Stimulated activated CD4-positive, alpha-beta T cell treated with anti-CD3 and anti-CD28 coated beads, TNF-alpha, amount 100 ng/mL, for 4 hours (primary cell): ENCODE measurements around the gene CCDC102A.
"Not testable (repeated sequence)": the region's sequence is repeated elsewhere in the genome, so short reads cannot be mapped to it uniquely, and the experiment has no call there.

Experiments
- DNase-seq, 3 experiments: peaks; one replicate each; pipeline ENCODE4 v3.0.0-alpha.2; 2020; ENCODE audit warnings: low read depth in 3 of 3

CCDC102A gene

DNA sequence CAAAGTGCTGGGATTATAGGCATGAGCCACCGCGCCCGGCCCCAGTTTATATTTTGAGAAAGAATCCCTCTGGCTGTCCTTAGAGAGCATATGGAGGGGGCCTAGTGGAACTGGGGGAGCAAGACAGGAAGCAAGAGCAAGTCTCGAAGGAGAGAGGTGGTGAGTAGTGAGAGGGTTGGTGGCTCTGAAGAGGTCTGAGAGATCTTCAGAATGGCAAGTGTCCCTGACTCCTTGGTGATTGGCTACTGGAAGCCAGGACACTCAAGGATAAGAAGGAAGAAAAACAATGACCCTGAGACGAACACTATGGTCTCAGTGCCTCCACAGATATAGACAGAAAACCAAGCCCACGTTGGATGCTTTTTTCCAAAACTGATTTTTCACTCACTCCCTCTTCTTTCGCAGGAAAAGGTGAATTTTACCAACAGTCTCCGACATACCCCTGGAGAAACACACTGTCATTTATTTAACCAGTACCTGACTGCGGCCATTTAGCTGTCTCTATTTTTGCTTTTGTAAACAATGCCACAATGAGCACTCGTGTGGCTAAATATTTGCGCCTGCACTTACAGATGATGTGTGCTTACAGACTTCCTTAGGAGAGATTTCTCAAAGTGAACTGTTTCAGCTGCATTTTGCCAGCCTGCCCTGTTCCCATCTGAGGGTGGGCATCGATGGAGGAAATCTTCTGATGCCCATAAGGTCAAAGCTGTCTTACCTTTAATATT lies 34.2 kb downstream of the CCDC102A start:
- DNase-seq, result no peak

DNA sequence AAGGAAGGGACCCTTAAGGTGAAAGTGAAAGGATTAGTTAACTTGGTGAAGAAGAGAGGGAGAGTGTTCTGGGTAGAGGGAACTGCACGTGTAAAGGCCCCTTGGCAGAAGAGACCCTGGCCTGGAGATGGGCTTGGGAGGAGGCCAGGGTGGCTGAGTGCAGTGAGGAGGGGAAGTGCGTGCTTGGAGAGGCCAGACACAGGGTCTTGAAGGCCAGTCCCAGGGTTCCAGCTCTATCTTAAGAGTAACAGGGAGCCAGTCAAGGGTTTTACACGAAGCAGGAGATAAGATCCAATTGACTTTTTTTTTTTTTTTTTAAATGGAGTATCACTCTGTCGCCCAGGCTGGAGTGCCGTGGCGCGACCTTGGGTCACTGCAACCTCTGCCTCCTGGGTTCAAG lies 34.9 kb downstream of the CCDC102A start:
- no peak for DNase-seq

DNA sequence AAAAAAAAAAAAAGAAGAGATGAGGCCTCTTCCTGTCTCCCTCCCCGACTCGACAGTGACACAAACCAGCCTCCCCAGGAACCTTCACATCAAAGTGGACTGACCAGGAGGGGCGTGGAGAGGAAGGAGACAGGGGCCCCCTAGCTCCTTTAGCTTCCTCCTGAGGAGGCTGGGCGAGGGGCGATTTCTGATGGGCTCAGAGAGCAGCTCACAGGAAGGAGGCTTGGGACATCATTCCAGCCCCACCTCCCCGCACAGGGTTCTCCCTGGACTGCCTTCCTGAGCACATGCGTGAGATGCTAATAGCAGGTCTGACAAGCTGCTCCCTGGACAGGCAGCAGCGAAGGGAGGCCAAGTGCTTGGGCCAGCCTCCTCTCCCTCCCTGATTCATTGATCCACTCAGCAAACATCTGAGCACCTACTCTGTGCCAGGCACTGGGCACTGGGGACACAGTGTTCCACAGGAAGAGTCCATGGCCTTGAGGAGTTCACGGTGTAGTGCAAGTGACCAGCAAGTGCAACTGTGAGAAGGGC lies 35.7 kb downstream of the CCDC102A start:
- no peak for DNase-seq

DNA sequence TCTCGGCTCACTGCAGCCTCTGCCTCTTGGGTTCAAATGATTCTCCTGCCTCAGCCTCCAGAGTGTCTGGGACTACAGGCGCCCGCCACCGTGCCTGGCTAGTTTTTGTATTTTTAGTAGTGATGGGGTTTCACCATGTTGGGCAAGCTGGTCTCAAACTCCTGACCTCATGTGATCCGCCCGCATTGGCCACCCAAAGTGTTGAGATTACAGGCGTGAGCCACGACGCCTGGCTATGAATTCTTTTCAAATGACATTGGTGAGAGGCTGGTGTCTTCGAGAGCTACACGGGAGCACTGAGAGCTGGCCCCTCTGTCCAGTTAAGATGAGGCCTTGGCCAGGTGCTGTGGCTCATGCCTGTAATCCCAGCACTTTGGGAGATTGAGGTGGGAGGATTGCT lies 36.4 kb downstream of the CCDC102A start:
- DNase-seq, result not testable (repeated sequence)

DNA sequence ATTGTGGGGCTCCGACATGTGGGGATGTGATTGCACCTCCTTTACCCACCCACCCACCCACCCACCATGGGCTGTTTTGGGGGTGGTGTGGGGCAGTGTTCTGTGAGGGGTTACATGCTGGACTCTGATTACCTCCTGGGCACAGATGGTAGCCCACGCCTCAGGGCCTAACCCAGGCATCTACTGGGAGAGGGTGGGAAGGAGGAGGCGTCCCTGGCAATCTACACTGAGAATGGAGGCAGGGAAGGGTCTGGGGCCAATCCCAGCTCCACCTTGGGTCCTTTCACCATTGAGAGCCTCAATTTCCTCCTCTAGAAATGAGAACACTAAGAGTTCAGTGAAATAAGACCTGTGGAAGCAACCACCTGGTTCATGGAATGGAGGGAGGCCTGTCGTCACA lies 38.3 kb downstream of the CCDC102A start:
- no peak for DNase-seq

DNA sequence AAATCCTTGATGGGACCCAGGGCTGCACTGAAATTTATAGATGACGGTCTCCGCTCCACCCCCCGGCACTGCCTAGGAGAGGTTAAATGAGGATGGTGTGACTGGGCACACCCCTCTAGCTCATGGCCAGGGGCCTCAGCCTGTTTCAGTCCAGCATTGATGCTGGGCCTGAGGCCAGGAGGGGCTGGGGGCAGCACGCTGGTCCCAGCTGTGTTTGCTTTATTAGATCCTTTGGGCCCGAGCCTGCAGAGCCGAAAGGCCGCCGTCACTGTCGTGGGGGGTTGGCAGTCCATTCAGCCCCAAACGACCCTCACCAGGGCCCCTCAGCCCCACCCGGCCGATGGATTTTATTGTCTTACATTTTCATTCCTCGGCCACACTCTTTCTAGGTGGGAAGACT lies 39.2 kb downstream of the CCDC102A start:
- DNase-seq, result no peak

DNA sequence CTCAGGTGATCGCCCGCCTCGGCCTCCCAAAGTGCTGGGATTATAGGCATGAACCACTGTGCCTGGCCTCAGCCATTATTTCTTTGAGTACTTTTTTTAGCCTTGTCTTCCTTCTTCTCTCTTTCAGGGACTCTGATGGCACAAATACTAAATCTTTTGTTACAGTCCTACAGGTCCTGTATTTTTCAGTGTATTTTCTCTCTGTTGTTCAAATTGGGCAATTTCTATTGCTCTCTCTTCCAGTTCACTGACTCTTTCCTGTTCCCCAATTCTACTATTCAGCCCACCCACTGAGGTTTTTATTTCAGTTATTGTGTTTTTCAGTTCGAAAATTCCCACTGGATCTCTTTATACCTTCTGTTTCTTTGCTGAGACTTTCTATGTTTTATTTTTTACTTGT lies 42.6 kb downstream of the CCDC102A start:
- no peak for DNase-seq

DNA sequence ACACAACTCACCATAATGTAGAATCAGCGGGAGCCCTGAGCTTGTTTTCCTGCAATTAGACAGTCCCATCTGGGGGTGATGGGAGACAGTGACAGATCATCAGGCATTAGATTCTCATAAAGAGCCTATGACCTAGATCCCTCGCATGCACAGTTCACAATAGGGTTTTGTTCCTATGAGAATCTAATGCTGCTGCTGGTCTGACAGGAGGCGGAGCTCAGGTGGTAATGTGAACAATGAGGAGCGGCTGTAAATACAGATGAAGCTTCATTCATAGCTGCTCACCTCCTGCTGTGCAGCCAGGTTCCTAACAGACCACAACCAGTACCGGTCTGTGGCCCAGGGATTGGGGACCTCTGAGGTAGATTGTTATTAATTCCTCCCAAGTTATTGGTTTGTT lies 47.1 kb downstream of the CCDC102A start:
- no peak for DNase-seq

DNA sequence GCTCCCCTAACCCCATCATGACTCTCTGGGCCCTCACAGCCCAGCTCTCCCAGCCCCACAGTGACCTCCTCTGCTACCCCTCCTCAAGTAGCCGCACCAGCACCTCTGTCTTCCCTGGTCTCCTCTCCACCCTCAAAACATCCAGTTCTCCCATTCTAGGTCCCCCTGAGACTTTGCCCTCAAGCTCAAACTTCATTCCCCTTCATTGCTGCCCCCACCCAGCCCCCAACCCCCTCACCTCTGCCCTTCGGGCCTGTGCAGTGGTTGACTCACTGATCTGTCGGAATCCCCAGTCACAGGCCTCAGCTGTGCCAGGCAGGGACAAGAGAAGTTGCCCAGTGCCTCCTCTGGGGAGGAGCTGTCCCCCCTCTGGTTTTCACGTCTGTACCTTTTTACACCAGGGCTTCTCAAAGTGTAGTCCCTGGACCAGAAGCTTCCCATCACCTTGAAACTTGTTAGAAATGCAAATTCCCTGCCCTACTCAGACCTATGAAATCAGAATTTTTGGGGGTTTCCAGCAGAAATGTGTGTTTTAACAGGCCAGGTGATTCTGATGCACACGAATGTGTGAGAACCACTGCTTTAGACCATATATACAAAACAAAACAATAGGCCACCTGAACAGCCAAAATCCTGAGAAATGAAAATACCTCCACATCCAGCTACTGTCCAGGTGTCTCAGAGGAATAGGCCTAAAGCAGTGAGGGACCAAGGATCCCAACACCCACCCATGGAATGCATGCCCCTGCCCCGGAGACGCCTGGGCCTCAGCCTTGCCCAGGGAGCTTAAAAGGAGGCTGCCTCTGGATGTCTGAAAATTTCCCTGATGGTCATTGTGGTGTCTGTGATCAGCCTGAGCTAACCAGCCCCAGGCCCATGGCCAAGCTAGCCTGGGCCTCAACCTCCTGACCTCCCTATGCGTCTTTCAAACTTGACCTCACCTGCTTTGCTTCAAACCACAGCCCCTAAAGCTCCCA lies 49.2 kb downstream of the CCDC102A start:
- DNase-seq, result no peak

DNA sequence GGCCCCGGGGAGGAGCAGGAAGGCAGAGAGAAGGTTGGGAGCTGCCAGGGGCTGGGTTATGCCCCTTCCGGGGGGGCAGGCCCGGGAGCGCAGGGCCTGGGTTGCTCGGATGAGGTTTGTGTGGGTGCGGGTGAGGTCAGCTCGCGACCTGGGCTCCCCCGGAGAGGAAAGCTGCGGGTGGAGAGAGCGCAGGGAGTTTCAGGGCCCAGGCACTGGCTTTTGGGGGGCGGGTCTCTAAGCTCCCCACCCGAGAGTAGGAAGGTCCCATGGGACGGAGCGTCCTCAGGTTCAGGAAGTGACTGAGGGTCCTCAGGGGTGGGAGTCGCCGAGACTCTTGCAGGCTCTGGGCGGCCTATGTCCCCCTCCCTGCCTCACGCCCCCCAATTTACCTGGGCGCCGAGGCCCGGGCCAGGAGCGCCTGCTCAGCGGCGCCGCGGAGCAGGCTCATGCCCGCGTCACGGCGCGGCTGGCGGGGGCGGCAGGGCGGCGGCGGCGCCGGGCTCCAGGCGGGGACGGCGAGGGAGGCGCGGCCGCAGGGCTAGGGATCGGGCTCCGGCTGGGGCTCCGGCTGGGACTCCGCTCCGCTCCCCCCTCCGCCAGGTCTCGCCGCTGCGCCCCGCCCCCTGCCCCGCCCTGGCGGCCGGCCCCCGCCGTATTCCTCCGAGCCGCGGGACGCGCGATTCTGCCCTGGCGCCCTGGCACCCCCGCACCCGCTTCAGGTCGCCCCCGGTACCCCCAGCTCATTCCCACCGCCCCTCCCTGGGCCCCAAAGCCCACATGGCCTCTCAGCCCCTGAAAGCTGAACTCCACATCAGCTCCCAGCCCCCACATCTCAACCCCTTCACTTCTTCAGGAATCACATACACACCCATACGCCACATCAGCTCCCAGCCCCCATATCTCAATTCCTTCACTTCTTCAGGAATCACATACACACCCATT lies 50.2 kb downstream of the CCDC102A start, which contains the start of gene DOK4:
TSS of gene DOK4 (minus strand) at position 578 of the 942 bp plus-strand sequence. CDS start 6,986 bp downstream, outside the sequence.
- peak; percentile 64 to 80 (median 71) for DNase-seq

DNA sequence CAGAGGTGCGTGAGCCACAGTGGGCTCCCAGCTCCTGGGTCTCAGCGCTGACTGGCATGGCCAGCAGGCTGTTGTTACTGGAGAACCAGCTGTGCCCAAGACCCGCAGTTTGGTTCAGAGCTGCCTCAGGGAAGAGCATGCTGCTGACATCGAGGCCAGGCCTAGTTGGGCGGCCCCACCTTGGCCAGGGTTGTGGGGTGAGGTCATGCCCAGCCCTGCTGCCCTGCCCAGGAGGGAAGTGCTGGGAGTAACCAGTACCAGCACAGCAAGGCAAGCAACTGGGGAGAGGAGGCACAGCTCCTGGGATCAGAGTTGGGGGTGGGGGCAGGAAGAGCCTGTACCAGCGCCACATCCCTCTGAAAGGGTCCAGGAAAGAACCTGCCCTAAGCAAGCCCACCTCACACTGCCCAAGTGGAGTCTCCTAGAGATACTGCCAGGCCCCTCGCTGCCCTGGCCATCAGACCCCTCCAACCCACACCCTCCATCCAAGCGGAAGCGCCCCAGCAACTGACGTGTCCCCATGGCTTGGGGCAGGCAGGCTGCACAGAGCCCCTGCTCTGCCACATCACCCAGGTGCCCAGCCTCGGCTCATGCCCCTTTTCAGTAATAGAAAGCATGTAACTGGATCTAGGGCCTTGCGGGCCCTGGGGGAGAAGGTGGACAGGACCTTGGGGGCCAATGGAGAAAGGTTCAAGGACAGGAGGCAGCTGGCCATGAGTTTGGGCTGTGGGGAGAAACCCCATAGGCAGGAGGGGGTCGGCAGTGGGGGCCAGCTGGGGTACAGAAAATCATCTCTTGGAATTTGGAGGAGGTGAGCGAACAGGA lies 51.1 kb downstream of the CCDC102A start:
- DNase-seq, result no peak

DNA sequence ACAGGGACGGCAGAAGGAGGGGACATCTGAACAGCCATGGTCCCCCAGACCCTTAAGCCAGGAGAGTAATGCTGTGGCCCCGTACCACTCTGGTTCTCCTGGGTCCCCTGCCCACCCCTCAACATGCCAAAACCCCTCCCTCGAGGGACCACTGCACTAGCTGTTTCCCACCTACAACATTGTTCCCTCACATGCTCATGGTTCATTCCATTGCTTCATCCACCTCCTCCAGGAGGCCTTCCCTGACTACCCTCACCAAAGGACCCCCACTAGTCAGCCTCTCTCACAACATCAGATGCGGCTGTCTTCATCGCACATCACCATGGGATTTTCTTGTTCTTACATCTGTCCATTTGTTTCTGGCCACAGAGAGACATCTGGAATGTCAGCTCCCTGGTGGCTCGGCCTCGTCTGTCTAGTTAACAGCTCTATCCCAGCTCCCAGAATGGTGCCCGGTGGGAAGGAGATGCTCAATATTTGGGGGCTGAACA lies 51.8 kb downstream of the CCDC102A start:
- DNase-seq, result no peak

DNA sequence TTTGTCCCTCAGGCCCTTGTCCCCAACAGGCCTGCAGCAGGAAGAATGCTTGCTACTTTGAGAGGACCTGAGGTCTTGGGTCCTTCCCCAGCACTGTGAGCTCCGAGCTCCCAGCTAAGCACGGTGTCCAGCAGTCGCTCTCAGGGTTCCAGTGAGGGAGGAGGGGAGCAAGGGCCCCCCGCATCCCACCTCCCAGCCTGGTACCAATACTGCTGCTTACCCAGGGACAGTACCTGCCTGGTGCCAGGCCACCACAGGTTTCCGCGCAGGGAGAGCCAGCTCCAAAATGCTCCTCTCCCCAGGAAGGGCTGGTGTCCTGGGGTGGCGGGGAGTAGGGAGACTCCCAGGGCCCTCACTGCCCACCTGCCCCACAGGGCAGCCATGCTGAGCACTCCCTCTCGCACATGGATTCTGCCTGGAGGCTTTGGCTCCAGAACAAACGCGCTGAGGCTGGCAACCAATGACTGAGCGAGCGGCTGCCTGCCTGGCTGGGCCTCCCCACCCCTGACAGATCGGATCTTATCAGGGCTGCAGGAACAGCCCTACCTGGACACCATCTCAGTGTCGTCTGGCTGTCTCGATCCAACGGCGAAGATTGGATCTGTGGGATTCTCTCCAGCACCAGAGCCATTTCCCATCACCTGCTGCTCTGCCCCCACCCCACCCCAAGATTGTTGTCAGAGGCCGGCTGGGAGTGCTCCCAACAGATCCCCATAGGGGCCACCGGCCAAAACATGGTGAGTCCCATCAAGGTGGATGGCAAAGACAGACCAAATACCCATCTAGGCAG lies 52.5 kb downstream of the CCDC102A start:
- DNase-seq, result no peak

DNA sequence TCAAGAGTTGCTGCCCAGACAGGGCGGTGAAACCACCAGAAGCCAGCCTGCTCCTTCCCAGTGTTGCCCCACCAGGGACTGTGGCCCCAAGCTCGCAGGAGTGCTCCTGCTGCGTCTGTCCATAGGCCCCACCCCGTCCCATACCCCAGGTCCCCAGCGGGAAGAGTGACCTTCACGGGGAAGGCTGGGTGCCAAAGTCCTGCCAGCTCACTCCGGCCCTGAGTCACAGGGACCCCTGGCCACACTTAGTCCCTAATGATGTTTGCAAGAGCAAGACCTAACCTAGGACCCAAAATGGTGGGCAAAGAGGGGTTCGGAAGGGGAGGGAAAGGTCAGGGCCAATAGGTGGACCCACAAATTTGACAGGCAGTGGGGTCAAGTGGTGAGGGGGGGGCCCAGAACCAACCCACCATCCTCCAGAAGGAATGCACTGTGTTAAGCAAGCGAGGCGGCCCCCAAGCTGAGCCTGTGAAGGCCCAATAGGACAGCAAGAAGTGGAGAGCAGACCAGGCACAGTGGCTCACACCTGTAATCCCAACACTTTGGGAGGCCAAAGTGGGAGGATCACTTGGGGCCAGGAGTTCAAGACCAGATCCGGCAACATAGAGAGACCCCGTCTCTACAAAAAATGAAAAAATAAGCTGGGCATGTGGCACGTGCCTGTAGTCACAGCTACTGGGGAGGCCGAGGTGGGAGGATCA lies 53.4 kb downstream of the CCDC102A start:
- DNase-seq, result no peak

DNA sequence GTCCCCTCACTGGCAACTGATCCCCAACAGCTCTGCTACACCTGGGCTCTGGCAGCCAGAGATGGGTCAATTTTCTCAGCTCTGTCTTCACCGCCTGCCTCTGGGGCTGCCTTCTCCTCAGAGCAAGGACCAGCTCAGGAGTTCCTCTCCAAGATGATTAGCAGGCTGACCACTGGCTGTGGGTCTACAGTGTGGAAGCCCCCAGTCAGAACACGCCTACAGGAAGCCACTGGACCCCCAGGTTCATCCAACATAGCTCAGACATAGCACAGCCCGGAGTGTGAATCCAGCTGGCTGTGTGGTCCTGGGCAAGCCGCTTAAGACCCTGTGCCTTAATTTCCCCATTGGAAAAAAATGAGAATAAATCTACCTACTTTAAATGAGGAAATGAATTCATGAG lies 55.0 kb downstream of the CCDC102A start:
- DNase-seq, result no peak

DNA sequence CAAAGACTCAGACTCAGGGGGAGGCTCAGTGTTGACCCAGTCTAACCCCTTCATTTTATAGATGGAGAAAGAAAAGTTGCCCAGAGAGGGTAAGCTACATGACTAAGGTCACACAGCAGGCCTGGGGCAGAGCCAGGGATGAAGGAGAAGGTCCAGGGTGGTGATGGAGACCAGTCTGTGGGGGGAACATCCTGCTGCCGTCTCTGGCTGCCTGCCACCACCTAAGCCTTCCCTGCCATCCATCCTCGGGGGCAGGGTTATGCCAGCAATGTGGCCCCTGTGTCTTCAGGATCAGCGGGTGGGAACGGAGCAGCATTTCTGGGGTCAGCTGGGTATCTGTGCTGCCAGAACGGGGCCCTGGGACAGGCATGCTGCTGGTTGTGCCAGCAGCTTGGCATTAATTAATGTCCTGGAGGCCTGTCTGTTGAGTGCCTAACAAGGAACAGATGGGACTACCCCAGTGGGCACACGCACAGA lies 55.6 kb downstream of the CCDC102A start:
- DNase-seq, result no peak

DNA sequence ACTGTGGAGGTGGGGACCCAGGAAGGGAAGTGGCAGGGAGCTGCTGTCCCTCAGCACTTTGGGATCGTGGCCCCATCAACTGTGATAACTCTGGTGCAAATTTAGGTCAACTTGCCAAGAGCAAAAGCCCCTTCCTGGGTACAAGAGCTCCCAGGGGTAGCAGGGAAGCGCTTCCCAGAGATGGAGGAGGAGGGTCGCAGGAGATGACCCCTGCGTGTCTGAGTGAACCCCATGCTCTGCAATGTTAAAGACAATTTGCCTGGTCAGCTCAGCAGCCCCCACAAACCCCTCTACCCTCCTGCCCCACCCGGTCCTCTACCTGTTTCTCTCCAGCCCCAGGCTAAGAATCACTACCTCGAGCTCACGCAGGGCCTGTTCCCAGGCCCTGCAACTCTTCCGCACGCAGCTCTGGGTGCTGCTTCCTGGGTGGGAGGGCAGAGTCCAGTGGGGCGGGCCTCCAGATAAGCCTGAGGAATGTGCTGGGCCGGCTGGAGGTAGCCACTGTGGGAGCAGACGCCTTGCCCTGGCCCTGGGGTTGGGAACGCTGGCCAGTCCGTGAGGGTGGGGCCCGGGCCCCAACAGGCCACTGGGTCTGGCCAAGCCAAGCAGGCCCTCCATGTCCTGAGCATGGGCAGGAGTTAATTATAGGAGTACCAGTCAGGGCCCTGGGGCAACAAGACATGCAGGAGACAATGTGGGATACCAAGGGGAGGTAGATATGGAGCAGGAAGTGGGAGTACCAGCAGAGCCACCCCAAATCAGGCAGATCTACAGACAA lies 56.2 kb downstream of the CCDC102A start:
- DNase-seq, result no peak
